Activated CD8-positive, alpha-beta memory T cell treated with anti-CD3 and anti-CD28 coated beads, Interleukin-2, amount 50 U/mL, for 24 hours (primary cell): ENCODE data around the gene ALG11.

Experiments
- DNase-seq: peaks from one replicate; pipeline ENCODE4 v3.0.0-alpha.2; 2020; ENCODE audit errors: extremely low read depth

Gene ALG11

DNA sequence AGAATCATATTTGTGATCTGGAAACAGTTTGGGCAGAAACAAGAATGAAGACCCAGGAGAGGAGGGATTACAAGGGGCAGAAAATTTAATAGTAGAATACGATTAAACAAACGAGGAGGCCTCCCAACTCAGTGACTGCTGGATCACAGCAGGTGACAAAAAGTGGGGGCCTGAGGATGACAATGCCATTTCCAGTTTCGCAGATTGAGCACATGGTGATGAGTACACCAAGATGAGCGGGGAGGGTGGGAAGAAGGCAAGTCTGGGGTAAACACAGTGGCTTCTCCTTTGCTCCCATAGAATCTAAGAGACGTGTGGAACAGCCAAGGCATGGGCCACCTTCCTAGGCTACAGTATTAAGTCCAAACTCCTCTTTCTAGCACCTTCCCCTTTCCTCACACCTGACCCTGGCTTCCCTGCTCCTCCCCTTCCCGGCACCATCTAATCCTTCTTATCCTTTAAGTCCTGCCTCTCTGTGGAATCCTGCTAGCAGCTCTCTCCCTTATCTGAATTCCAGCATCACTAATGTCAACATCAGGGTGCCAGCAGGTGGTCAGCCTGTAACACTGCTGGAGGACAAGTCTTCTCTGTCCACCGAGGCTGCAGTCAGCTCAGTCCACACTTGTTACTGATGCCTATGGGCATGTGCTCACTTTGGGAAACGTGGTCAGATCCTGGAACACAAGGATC, 14.4 kb upstream of the ALG11 start:
- no peak for DNase-seq

DNA sequence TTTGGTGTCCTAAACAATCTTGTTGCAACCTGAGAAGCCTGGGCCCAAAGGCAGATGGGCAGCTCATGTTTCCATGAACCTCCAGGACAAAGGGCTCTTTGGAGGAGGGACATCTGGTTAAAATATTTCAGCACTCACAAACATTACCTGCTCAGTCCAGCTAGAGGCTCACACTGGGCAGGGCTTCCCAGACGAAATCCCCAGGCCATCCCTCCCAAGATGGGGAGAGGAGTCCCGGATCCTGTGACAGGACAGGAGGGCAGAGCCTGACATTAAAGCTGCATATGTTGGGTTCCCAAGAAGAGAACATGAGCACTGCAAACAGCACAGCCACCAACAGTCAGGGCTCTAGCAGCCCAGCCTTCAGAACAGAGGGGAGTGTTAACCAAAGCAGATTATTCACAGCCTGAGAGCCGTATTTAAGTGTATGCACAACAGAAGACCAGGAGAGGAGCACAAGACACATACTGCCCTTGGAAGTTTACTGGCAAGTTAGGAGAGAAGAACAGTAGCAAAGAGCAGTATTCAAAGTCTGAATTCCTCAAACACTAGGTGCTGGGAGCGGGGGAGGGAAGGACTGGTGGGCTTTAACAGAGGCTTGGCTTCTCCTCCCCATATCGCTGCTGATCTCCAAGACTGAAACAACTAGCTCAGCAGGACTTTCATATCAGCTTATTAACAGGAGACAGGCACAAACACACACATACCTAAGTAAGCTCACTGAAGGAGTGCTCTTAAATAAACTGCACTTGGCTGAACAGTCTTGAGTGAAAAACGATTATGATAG, 13.3 kb upstream of the ALG11 start:
- no peak for DNase-seq

- DNase-seq, result no peak
Observed at GRCh38 chr13:51999510-51999911, 12.7 kb upstream of the ALG11 start.

DNA sequence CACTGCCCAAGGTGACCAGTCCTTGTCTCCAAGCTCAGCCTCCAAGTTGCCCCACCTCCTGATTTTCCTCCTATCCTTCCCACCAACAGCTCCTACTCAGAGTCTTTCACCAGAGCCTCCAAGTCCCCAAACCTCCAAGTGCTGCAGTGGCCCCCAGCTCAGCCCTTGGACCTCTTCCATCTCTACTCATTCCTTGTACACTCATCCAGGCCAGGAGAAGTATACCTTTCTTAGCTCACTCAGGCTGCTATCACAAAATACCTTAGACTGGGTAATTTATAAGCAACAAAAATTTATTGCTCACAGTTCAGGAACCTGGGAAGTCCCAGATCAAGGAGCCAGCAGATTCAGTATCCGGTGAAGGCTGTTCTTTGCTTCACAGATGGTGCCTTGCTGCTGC, 12.3 kb upstream of the ALG11 start:
- DNase-seq, result no peak

DNA sequence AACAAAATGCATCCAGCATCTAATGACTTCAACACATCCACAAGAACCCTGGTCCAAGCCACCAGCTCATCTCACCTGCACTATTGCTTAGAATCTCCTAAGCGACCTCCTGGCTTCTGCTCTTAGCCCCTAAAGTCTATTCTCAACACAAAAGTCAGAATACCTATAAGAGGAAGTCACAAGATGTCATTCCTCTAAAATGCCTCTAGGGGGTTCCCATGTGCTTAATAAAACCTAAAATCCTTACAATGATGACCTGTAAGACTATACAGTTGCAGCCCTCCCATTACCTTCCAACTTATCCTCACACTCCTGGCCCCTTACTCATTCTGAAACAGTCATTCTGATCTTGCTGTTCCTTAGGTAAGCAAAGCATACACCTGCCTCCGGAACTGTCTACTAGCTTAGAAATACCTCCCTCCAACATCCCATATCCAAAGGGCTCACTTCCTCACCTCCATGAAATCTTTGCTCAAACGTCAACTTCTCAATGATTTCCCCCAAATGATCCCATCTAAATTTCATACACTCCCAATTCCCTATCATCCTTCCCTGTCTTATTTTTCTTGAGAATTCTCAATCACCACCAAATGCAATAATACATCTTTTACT, 11.0 kb upstream of the ALG11 start:
- no peak for DNase-seq

GRCh38 chr13:52002361-52002760, 9.8 kb upstream of the ALG11 start:
- DNase-seq, result no peak

- no peak for DNase-seq
Observed at GRCh38 chr13:52003541-52003940, 8.7 kb upstream of the ALG11 start.

DNA sequence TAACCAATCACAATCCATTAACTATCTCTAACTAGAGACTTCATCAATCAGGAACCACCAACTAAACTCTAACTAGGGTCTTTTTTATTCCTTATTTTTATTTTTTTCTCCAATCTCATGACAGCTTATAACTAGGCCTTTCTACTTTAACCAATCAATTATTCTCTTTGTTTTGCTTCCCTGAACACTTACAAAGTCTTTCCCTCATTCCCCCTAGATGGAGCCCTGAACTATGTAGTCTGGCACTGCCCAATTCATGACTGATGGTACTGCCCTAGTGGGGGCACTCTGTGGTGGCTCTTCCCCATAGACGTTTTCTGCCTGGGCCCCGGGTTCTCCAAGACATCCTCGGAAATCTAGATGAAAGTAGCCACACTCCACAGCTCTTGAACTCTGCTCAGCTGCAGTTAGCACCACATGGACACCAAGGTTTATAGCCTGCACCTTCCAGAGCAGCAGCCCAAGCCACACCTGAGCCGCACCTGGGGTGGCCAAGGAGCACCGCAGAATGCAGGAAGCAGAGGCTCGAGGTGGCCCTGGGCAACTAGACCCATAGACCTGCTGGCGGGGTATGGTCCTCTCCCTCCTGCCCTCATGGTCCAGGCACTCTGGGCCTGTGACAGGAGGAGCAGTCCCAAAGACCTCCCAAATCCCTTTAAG, 7.6 kb upstream of the ALG11 start:
- no peak for DNase-seq

DNA sequence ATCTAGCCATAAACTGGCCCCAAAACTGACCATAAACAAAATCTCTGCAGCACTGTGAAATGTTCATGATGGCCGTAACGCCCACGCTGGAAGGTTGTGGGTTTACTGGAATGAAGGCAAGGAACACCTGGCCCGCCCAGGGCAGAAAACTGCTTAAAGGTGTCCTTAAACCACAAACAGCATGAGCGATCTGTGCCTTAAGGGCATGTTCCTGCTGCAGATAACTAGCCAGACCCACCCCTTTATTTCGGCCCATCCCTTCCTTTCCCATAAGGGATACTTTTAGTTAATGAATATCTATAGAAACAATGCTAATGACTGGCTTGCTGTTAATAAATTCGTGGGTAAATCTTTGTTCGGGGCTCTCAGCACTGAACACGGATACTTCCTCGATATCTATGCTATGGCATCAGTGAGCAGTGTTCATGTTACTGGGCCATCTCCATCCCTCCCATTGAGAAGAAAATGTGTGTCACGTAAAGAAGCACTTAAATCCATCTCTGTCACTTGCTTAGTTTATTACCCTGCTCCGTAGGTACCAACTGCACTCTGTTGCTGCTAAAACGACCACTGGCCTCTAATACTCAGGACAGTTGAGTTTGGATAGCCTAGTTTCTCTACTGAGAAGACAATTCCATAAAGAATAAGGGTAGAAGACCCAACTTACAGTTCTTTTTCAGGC, 6.2 kb upstream of the ALG11 start:
- no peak for DNase-seq

GRCh38 chr13:52006523-52007245, 5.5 kb upstream of the ALG11 start:
- no peak for DNase-seq

DNA sequence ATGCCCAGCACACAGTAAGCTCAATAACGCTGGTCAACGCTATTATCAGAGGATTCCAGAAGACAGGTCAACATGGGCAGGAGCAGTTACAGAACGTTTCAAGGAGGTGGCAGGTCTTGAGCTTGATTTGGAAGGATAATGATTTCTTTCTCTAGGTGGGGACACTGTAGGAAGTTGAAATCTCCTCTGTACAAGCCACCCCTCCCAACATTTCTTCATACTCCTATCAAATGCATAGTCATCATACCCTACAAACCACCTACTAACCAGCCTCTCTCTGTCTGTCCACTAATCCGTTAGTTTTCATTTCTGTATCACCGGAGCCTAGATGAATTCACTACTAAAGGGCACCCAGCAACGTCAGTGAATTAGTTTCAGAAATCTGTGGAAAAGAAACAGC, 2.3 kb upstream of the ALG11 start:
- no peak for DNase-seq

GRCh38 chr13:52010890-52011631, 1.1 kb upstream of the ALG11 start, which contains the start of gene ATP7B:
Gene ATP7B (minus strand): TSS chr13:52011450. CDS start chr13:52011337, 113 bp downstream.
- no peak for DNase-seq

GRCh38 chr13:52012512-52012836, 276 bp downstream of the ALG11 start:
- DNase-seq, result no peak

GRCh38 chr13:52016296-52016695, 4.1 kb downstream of the ALG11 start:
- no peak for DNase-seq

GRCh38 chr13:52020191-52020590, 8.0 kb downstream of the ALG11 start:
- DNase-seq, result no peak

GRCh38 chr13:52022356-52022755, 10.2 kb downstream of the ALG11 start:
- DNase-seq, result no peak

- DNase-seq, result no peak
Observed at GRCh38 chr13:52024481-52024880, 12.3 kb downstream of the ALG11 start, which contains the start of gene UTP14C. Gene UTP14C (plus strand): TSS chr13:52024691. CDS start chr13:52028805, 4,114 bp downstream.

- no peak for DNase-seq
Observed at GRCh38 chr13:52025475-52026245, 13.5 kb downstream of the ALG11 start.

DNA sequence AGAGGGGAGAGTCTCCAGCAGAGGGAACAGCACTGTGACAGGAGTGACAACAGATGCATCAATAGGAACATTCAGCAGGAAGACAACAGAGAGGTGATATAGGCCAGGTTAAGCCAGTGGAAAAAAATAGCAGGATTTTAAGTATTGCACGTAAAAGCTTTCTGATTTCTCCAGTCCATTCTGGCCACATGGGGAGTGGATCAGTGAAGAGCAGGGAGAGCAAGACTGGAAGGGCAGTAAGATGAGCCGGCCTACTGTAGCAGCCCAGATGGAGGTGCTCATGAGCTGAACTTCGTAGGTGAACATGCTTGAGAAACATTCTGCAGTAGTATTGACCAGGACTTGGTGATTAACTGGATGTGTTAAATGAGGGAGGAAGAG, 14.0 kb downstream of the ALG11 start:
- DNase-seq, result no peak

DNA sequence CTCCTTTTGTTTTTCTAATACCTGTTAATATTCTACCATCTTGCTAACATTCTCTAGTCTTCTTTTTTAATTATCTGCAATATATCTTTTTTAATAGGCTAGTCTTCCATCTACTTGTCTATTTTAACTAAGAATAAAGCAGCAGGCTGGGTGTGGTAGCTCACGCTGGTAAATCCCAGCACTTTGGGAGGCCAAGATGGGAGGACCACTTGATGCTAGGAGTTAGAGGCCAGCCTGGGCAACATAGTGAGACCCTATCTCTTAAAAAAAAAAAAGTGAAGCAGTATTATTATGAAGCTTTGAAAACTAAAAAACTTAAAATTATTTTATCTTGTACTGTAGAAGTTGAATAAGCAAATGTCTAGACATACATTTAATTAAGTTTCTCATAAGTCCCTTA, 15.6 kb downstream of the ALG11 start:
- no peak for DNase-seq
